ENCODE results near the gene RPL12. TPM values are rescaled to one million over a fixed set of nuclear protein-coding genes. Genes with fewer than 3 reads are reported as not detected.
"Not testable (repeated sequence)": the region's sequence is repeated elsewhere in the genome, so short reads cannot be mapped to it uniquely, and the experiment has no call there.

The RPL12 gene
- total RNA-seq, 1 experiment from 2014 or later: 855 TPM

DNA sequence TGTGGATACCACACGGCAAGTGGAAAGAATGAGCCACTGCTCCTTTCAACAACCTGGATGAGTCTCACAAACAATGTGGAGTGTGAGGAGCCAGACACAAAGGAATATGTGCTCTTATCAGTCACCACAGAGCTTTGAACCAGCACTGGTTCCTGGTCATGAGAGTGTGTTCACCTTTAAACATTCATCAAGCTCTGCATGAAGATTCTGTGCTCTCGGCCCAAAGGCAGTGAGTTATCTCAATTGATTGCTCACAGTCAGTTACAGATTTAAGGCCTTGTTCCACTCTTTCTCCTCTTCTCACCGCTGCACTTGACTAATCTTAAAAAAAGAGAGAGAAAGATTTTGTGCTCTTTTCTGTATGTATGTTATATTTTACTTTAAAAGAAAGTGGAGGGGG, 19.5 kb upstream of the RPL12 start:
- Mint-ChIP-seq H3K4me1 (ENCODE audit: low read depth, unreplicated experiment) (peaks cover 9% of the 10 kb centered on the region), H3K27me3 (ENCODE audit: unreplicated experiment) (no peaks in the 10 kb centered on the region), H3K27ac (ENCODE audit: unreplicated experiment) (no peak overlapping the region), H3K4me3 (ENCODE audit: low read depth, unreplicated experiment) (no peak overlapping the region), H3K9me3 (ENCODE audit: low read depth, unreplicated experiment) (no peaks in the 10 kb centered on the region), H3K36me3 (ENCODE audit: insufficient read depth, unreplicated experiment) (peaks cover 4% of the 10 kb centered on the region)
- TF ChIP-seq, protein P1, sequence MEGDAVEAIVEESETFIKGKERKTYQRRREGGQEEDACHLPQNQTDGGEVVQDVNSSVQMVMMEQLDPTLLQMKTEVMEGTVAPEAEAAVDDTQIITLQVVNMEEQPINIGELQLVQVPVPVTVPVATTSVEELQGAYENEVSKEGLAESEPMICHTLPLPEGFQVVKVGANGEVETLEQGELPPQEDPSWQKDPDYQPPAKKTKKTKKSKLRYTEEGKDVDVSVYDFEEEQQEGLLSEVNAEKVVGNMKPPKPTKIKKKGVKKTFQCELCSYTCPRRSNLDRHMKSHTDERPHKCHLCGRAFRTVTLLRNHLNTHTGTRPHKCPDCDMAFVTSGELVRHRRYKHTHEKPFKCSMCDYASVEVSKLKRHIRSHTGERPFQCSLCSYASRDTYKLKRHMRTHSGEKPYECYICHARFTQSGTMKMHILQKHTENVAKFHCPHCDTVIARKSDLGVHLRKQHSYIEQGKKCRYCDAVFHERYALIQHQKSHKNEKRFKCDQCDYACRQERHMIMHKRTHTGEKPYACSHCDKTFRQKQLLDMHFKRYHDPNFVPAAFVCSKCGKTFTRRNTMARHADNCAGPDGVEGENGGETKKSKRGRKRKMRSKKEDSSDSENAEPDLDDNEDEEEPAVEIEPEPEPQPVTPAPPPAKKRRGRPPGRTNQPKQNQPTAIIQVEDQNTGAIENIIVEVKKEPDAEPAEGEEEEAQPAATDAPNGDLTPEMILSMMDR (IDR thresholded peaks at IDR 0.05; ENCODE audit: unreplicated experiment): no peak
- intact Hi-C loops (cut with micrococcal nuclease; ENCODE audit: unreplicated experiment): no loop called here
- BruUV-seq (replicated peaks): no TSS peak
- CTCF ChIA-PET: no interaction called here
- no peak for DNase-seq

DNA sequence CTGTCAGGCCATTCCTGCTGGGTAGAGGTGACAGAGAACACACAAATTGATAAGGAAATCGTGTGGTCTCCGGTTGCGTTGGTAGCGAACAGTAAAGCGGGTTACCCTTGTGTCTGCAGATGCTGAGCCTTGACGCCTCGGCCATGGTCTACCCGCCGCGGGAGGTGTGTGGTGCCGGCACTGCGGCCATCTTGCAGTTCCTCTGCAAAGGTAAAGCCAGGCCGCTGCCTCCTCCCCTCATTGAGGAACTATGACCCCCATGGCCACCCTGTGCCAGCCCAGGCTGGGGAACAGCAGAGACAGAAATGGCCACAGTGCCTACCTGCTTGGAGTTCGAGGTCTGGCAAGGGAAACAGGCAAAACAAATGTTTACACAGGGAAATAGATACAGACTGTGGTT, 16.4 kb upstream of the RPL12 start:
- DNase-seq: no peak
- Mint-ChIP-seq H3K4me3 (ENCODE audit: low read depth, unreplicated experiment) (no peak overlapping the region), H3K27me3 (ENCODE audit: unreplicated experiment) (no peaks in the 10 kb centered on the region), H3K9me3 (ENCODE audit: low read depth, unreplicated experiment) (no peaks in the 10 kb centered on the region), H3K4me1 (ENCODE audit: low read depth, unreplicated experiment) (peaks cover 9% of the 10 kb centered on the region), H3K27ac (ENCODE audit: unreplicated experiment) (no peak overlapping the region), H3K36me3 (ENCODE audit: insufficient read depth, unreplicated experiment) (peaks cover 18% of the 10 kb centered on the region)
- TF ChIP-seq, protein P1 (IDR thresholded peaks at IDR 0.05; ENCODE audit: unreplicated experiment): no peak
- intact Hi-C loops (cut with micrococcal nuclease; ENCODE audit: unreplicated experiment): no loop called here
- CTCF ChIA-PET: no interaction called here
- no TSS peak for BruUV-seq (replicated peaks)

DNA sequence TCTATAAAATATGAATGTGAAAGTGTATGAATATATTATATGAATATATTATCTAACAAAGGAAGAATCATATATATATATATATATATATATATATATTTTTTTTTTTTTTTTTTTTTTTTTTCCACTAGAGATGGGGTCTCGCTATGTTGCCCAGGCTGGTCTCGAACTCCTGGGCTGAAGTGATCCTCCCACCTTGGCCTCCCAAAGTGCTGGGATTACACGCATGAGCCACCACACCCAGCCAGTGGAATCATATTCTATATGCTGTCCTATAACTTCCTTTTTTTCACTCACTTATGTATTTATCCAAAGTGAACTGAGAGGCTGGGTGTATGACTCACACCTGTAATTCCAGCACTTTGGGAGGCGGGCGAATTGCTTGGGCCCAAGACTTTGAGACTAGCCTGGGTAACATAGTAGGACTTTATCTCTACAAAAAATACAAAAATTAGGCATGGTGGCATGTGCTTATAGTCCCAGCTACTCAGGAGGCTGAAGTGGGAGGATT, 15.3 kb upstream of the RPL12 start:
- BruUV-seq (replicated peaks); H3K4me1 Mint-ChIP-seq (ENCODE audit: low read depth, unreplicated experiment): not testable (repeated sequence)

DNA sequence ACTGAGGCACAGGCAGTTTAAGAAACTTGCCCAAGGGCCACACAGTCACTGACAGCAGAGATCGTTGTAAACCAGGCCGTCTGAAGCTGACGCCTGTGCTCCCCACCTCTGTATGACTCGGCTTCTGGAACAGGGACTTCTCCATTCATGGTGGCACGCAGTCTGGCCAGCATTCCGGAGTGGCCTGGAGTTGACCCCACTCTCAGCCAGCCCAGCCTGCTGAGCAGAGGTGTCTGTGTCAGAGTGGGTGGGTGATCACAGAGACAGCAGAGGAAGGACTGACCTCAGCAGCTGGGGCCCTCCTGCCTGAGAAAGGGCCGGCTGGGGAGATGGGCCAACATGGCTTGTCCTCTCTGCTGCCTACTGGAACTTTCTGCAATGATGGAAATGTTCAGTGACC, 12.7 kb upstream of the RPL12 start:
- no peak overlapping the region for H3K4me3 Mint-ChIP-seq (ENCODE audit: low read depth, unreplicated experiment)
- CTCF ChIA-PET: no interaction called here
- no peaks in the 10 kb centered on the region for H3K27me3 Mint-ChIP-seq (ENCODE audit: unreplicated experiment)
- no TSS peak for BruUV-seq (replicated peaks)
- TF ChIP-seq, protein P1 (IDR thresholded peaks at IDR 0.05; ENCODE audit: unreplicated experiment): no peak
- no peak overlapping the region for H3K27ac Mint-ChIP-seq (ENCODE audit: unreplicated experiment)
- H3K36me3 Mint-ChIP-seq (ENCODE audit: insufficient read depth, unreplicated experiment): peaks cover 29% of the 10 kb centered on the region
- intact Hi-C loops (cut with micrococcal nuclease; ENCODE audit: unreplicated experiment): no loop called here
- H3K9me3 Mint-ChIP-seq (ENCODE audit: low read depth, unreplicated experiment): no peaks in the 10 kb centered on the region
- peaks cover 9% of the 10 kb centered on the region for H3K4me1 Mint-ChIP-seq (ENCODE audit: low read depth, unreplicated experiment)
- DNase-seq: no peak

More for the DNA sequence above, 15.3 kb upstream of the RPL12 start:
- intact Hi-C loops (cut with micrococcal nuclease; ENCODE audit: unreplicated experiment); H3K27me3 Mint-ChIP-seq (ENCODE audit: unreplicated experiment); H3K4me3 Mint-ChIP-seq (ENCODE audit: low read depth, unreplicated experiment); H3K27ac Mint-ChIP-seq (ENCODE audit: unreplicated experiment); H3K9me3 Mint-ChIP-seq (ENCODE audit: low read depth, unreplicated experiment); DNase-seq; CTCF ChIA-PET: not testable (repeated sequence)
- H3K36me3 Mint-ChIP-seq (ENCODE audit: insufficient read depth, unreplicated experiment): peaks cover 29% of the 10 kb centered on the region

DNA sequence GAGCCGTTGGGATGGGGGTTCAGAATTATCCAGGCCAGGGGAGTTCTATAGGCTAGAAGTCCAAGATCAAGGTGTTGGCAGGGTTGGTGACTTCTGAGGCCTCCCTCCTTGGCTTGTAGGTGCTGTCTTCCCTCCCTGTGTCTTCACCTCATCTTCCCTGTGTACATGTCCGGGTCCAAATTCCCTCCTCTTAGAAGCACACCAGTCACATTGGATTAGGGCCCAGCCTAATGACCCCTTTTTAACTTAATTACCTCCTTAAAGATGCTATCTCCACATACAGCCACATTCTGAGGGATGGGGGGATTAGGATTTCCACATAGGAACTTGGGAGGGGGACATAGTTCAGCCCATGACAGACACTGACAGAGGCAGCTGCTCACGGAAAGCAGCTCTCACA, 12.2 kb upstream of the RPL12 start:
- Mint-ChIP-seq H3K4me1 (ENCODE audit: low read depth, unreplicated experiment) (peaks cover 9% of the 10 kb centered on the region), H3K4me3 (ENCODE audit: low read depth, unreplicated experiment) (no peak overlapping the region), H3K27ac (ENCODE audit: unreplicated experiment) (no peak overlapping the region), H3K9me3 (ENCODE audit: low read depth, unreplicated experiment) (no peaks in the 10 kb centered on the region), H3K36me3 (ENCODE audit: insufficient read depth, unreplicated experiment) (peaks cover 29% of the 10 kb centered on the region), H3K27me3 (ENCODE audit: unreplicated experiment) (no peaks in the 10 kb centered on the region)
- TF ChIP-seq, protein P1 (IDR thresholded peaks at IDR 0.05; ENCODE audit: unreplicated experiment): no peak
- intact Hi-C loops (cut with micrococcal nuclease; ENCODE audit: unreplicated experiment): no loop called here
- no peak for DNase-seq
- BruUV-seq (replicated peaks): no TSS peak
- CTCF ChIA-PET: interaction anchor here (0.7 kb wide), 1 partner anchor 1710 kb away, joined by 4 read pairs; no protein-coding TSS in a partner anchor
